NCI-H2029 (cell line): ENCODE data around the gene CTPS2.

Experiments used
- DNase-seq: peaks from one replicate; lab custom pipeline; 2025; lab: John Stamatoyannopoulos, UW

Gene CTPS2

DNA sequence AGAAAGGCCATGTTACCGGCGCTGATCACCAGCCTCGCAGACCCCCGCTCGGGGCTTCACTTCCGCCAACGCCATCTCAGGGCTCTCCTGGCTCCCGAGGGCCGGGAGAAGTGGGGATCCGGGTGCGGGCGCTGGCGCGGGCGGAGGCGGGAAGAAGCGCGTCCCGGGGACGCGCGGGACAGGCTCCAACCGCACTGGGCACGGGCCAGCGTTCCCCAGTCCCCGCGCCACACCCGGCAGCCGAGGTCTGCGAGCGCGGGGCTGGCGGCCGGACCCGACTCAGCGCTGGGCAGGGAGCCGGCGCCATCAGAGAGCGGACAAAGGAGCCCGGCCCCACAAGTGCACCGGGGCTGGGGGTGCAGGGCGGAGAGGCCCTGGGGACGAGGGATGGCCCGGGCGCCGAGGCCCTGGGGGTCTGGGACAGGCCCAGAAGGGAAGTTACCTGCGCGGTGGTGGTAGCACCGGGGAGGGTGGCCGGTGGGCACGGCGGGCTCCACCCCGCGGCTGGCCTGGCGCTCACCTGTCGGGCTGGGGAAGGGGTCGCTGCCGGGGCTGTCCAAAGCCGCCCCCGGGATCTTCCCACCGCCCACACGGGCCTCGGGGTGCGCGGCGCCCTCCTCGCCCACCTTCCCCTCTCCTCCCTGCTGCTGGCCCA, 449 bp downstream of the CTPS2 start:
- DNase-seq, result no peak

DNA sequence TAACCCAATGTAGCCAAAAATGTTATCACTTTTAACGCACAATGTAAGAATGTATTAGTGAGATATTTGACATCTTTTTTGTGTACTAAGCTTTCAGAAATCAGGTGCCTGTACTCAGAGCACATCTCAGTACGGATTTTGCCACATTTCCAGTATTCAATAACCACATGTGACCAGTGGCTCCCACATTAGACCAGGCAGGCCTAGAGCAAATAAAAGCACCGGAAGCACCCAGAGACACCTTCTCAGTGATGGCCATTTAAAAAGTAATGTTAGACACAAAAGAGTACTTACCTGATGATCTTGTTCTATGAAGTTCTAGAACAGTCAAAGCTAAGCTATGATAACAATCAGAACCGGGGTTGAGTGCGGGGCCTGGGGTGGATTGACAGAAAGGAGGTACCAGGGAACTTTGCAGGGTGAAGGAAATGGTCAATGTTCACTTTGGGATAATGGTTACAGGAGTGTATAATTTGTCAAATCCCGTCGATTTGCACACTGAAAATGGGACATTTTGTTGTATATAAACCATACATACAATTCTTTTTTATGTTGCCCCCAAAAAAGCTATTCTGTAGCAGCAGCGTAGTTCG, 1.2 kb downstream of the CTPS2 start:
- DNase-seq, result no peak

- DNase-seq, result no peak
Observed at GRCh38 chrX:16708016-16708415, 4.5 kb downstream of the CTPS2 start.

- DNase-seq, result no peak
Observed at GRCh38 chrX:16705370-16705769, 7.1 kb downstream of the CTPS2 start.

DNA sequence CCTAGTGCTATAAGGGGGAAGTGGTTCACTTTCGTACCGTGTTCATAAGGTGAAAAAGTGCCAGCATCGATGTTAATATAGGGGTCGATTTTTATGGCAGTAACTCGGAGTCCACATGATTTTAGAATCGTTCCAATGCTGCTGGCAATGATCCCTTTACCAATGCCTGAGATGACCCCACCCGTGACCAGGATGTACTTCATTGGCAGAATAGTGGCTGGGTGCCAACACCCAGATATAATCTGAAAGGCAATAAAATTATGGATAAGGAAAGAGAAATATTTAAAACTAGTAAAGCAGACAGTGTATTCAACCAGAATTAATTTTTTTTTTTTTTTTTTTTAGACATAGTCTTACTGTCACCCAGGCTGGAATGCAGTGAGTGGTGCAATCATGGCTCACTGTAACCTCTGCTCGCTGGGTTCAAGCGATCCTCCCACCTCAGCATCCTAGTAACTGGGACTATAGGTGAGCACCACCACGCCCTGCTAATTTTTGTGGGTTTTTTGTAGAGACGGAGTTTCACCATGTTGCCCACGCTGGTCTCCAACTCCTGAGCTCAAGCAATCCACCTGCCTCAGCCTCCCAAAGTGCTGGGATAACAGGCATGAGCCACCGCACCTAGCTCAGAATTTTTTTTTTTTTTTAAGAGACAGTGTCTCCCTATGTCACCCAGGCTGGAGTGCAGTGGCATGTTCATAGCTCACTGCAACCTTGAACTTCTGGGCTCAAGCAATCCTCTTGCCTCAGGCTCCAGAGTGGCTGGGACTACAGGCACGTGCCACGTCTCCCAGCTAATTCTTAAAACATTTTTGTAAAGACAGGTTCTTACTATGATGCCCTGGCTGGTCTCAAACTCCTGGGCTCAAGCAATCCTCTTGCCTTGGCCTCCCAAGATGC, 9.5 kb downstream of the CTPS2 start:
- DNase-seq, result no peak

- no peak for DNase-seq
Observed at GRCh38 chrX:16700734-16701133, 11.7 kb downstream of the CTPS2 start.

GRCh38 chrX:16699389-16699788, 13.1 kb downstream of the CTPS2 start:
- no peak for DNase-seq

- DNase-seq, result no peak
Observed at GRCh38 chrX:16696956-16697355, 15.5 kb downstream of the CTPS2 start.

- DNase-seq, result no peak
Observed at GRCh38 chrX:16695079-16695676, 17.3 kb downstream of the CTPS2 start.

GRCh38 chrX:16687514-16687913, 25.0 kb downstream of the CTPS2 start:
- no peak for DNase-seq

- no peak for DNase-seq
Observed at GRCh38 chrX:16683007-16683664, 29.3 kb downstream of the CTPS2 start.

DNA sequence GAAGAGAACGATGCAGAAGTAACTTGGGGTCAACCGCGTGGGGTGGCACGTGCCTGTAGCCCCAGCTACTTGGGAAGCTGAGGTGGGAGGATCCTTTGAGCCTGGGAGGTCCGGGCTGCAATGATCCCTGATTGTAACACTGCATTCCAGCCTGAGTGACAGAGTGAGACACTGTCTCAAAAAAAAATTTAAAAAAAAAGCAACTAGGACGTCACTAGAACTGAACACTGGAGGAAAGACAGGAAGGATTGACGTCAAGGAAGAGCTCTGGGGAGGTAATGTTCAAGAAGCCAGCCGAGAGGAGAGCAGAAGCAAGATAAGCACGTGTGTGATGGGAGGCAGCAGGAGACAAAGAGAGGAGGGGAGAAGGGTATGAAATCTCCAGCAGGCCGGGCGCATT, 33.8 kb downstream of the CTPS2 start:
- no peak for DNase-seq

DNA sequence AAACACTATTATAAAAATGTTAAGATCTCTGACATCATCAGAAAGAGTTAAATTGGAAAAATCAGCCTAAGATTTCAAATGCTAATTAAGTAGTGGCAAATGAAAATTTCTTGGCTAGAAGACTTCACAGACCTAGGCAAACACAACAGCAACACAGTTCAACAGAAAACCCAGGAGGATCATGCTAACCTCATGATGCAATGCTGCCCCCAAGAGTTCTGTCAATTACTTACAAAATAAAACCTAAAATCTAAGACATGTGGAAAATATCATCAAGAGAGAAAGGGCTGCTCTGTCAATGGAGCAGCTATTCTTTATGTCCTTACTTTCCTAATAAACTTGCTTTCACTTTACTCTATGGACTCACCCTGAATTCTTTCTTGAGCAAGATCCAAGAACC, 41.5 kb downstream of the CTPS2 start:
- no peak for DNase-seq

DNA sequence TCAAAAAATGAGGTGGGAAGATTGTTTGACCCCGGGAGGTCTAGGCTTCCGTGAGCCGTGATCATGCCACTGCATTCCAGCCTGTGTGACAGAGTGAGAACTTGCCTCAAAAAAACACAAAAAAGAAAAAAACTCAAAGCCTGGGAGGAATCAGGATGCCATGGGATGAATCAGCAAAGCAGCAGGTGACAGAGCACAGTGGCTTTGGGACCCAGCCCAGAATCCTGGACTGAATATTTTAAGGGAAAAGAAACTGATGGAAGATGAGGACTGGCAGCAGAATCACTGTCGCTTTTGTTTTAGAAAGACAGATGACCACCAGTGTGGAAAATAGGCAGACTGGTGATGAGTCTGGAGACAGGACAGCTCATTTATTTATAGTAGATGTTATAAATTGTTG, 45.9 kb downstream of the CTPS2 start:
- no peak for DNase-seq

DNA sequence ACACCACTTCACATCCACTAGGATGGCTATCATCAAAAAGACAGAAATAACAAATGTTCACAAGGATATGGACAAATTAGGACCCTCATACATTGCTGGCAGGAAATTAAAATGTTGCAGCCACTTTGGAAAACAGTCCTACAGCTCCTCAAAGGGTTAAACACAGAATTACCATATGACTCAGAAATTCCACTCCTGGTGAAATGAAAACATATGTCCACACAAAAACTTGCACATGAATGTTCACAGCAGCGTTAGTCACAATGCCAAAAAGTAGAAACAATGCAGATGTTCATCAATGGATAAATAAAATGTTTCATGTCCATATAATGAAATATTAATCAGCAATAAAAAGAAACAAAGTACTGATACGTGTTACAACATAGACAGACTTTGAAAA, 47.4 kb downstream of the CTPS2 start:
- no peak for DNase-seq

DNA sequence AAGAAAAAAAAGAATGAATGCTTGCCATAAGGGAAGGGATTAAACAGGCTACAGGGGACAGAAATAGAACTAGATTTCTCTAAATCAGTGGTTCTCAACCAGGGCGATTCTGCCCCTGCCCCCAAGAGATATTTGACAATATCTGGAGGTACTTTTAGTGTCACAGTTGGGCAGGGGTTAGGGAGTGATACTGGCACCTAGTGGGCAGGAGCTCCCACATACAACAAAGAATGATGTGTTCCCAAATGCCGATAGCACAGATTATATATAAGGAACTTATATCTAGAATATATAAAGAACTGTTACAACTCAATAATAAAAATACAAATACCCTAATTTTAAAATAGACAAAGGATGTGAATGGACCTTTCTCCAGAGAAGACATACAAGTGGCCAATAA, 47.8 kb downstream of the CTPS2 start:
- no peak for DNase-seq

DNA sequence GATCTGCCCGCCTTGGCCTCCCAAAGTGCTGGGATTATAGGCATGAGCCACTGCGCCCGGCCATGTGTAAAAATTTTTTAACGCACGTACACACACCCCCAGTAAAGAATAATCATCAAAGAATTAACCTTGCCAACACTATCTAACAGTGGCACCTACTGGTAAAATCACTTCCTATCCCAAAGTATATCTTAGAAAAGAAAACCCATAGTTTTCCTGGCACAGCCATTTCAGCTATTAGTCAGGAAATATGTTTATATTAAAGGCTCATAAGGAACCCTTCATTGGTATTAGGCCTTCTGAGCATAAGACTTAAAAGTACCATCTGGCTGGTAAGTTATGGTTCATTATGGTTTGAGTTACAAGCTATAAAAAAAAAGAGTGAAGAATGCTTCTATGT, 48.4 kb downstream of the CTPS2 start:
- no peak for DNase-seq

GRCh38 chrX:16662402-16662801, 50.1 kb downstream of the CTPS2 start:
- no peak for DNase-seq

GRCh38 chrX:16661495-16661894, 51.0 kb downstream of the CTPS2 start:
- DNase-seq, result no peak

GRCh38 chrX:16659321-16659720, 53.1 kb downstream of the CTPS2 start:
- DNase-seq, result no peak

GRCh38 chrX:16658284-16658683, 54.2 kb downstream of the CTPS2 start:
- no peak for DNase-seq

GRCh38 chrX:16654093-16654492, 58.4 kb downstream of the CTPS2 start:
- DNase-seq, result no peak
